ES-I3 (cell line): ENCODE measurements around the gene TNFRSF1B.
A peak's percentile ranks its signal among the peaks of the same experiment; 100 is the strongest.
"Not testable (repeated sequence)": the region's sequence is repeated elsewhere in the genome, so short reads cannot be mapped to it uniquely, and the experiment has no call there.

ENCODE experiments used
- H3K36me3 ChIP-seq: 2 replicates; pipeline ENCODE4 v1.6.1; 2013; ENCODE audit warnings: mild to moderate bottlenecking, low read length, control low read depth, moderate library complexity; ENCODE audit not compliant: insufficient read depth
- H3K4me1 ChIP-seq: 2 replicates; pipeline ENCODE4 v1.6.1; 2013; ENCODE audit warnings: mild to moderate bottlenecking, control low read depth, low read length; ENCODE audit not compliant: insufficient read depth
- H3K9ac ChIP-seq: 2 replicates; pipeline ENCODE4 v1.6.1; 2013; ENCODE audit warnings: low read depth, mild to moderate bottlenecking, low read length, moderate library complexity
- H3K9me3 ChIP-seq: 2 replicates; pipeline ENCODE4 v1.6.1; 2013; ENCODE audit warnings: mild to moderate bottlenecking, low read length, moderate library complexity; ENCODE audit not compliant: control insufficient read depth, insufficient read depth

The TNFRSF1B gene

DNA sequence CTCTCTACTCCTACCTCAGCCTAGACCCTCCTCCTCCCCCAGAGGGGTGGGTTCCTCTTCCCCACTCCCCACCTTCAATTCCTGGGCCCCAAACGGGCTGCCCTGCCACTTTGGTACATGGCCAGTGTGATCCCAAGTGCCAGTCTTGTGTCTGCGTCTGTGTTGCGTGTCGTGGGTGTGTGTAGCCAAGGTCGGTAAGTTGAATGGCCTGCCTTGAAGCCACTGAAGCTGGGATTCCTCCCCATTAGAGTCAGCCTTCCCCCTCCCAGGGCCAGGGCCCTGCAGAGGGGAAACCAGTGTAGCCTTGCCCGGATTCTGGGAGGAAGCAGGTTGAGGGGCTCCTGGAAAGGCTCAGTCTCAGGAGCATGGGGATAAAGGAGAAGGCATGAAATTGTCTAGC lies 41.5 kb downstream of the TNFRSF1B start:
- Histone ChIP-seq H3K36me3 (no peaks in the 10 kb centered on the region), H3K4me1 (peaks cover 12% of the 10 kb centered on the region; the same call in 1 of the 2 replicates), H3K9me3 (no peaks in the 10 kb centered on the region), H3K9ac (no peak overlapping the region)

DNA sequence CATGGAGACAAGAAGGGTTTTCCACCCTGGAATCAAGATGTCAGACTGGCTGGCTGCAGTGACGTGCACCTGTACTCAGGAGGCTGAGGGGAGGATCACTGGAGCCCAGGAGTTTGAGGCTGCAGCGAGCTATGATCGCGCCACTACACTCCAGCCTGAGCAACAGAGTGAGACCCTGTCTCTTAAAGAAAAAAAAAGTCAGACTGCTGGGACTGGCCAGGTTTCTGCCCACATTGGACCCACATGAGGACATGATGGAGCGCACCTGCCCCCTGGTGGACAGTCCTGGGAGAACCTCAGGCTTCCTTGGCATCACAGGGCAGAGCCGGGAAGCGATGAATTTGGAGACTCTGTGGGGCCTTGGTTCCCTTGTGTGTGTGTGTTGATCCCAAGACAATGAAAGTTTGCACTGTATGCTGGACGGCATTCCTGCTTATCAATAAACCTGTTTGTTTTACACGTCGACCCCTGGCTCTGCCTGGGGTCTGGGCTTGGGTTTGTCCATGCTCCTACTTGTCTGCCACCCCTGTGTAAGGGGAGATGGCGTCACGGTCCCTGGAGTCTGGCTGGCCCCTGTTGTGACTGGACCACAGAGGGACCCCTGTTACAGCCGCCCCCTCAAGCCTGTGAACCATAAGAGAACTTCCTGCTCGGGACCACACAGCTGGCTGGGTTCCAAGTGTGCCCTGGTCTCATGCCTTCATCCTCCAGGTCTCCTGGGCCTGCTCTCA lies 42.1 kb downstream of the TNFRSF1B start:
- H3K9ac ChIP-seq: no peak overlapping the region
- H3K9me3 ChIP-seq: no peaks in the 10 kb centered on the region
- H3K36me3 ChIP-seq: no peaks in the 10 kb centered on the region
- peaks cover 8% of the 10 kb centered on the region; the same call in 1 of the 2 replicates for H3K4me1 ChIP-seq

DNA sequence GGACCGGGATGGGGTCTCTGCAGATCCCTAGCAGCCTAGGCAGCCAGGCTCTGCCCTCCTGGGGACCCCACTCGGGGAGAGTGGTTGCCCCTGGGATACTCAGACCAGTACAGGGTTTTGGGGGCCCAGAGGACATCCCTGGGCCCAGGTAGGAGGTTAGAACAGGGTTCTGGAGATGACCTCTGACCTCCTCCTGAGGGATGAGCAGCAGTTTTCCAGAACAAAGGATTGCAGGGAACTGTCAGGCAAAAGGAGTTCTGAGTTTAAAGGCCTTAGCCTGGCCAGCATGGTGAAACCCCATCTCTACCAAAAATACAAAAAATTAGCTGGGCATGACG lies 42.7 kb downstream of the TNFRSF1B start:
- Histone ChIP-seq H3K9me3 (no peaks in the 10 kb centered on the region), H3K36me3 (no peaks in the 10 kb centered on the region), H3K4me1 (peaks cover 6% of the 10 kb centered on the region; the same call in 1 of the 2 replicates), H3K9ac (no peak overlapping the region)

DNA sequence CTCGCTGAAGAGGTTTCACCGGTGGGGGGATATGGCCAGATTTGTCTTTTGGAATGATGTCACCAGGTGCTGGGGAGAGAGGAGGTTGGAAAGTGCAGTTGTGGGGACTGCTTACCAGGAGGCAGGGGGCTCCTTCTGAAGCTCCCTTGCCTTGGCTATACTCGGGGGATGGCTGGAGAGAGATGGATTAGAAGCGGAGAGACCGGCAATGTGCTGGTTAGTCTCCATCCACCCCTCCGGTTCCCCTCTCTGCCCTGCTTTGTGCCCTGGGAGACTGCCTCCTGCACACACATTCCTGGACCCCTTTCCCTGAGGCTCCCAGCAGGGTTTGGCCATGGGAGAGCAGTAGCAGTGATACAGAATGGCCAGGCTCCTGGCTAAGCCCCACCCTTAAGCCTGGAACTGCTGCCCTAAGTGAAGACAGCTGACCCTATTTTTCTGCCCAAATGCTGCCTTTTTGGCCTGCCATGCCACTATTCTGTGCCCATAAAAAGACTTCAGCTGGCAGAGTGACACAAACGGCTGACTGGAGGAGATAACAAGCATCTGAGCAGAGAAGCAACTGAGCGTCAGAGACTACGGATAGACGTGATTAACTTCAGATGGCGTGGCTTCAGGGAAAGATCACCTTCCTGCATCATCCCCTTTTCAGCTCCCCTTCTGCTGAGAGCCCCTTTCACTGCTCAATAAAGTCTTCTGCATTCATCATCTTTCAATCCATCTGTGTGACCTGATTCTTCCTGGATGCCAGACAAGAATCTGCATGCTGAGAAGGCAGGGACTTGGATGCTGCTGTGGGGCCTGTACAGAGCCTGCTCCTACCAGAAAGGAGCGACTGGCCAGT lies 48.5 kb downstream of the TNFRSF1B start:
- Histone ChIP-seq H3K36me3 (no peaks in the 10 kb centered on the region), H3K4me1 (no peaks in the 10 kb centered on the region), H3K9me3 (no peaks in the 10 kb centered on the region), H3K9ac (no peak overlapping the region)

DNA sequence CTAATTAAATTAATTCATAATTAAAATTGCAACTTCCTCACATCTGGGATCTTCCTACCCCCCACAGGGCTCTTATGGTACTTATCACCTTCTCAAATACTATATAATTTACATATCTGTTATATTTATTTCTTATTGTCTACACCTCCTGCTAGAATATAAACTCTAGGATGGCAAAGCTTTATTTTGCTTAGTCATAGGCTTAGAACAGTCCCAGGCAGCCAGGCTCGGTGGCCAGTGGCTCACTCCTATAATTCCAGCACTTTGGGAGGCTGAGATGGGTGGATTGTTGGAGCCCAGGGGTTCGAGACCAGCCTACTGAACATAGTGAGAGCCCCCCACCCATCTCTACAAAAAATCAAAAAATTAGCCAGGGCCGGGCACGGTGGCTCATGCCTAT lies 53.0 kb downstream of the TNFRSF1B start:
- Histone ChIP-seq H3K9ac (no peak overlapping the region), H3K9me3 (peaks cover 3% of the 10 kb centered on the region; the same call in 1 of the 2 replicates), H3K4me1 (no peaks in the 10 kb centered on the region), H3K36me3 (no peaks in the 10 kb centered on the region)

DNA sequence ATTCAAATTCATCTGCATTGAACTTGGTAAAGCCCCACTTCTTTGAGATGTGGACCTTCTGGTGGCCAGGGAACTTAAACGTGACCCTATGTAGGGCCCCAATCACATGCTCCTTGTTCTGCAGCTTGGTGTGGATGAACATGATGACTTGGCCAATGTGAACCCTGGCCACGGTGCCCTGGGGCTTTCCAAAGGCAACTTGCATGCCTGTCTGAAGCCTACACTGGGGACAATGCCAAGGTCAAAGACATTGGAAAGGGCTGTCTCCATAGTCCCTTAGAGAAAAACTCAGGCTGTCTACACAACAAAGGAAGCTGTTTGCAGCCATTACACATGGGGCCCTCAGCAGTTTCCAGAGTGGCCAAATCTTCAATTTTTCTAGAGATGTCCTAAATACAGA lies 54.1 kb downstream of the TNFRSF1B start:
- H3K36me3 ChIP-seq: no peaks in the 10 kb centered on the region
- H3K9me3 ChIP-seq: peaks cover 3% of the 10 kb centered on the region; the same call in 1 of the 2 replicates
- H3K4me1 ChIP-seq: no peaks in the 10 kb centered on the region
- no peak overlapping the region for H3K9ac ChIP-seq

DNA sequence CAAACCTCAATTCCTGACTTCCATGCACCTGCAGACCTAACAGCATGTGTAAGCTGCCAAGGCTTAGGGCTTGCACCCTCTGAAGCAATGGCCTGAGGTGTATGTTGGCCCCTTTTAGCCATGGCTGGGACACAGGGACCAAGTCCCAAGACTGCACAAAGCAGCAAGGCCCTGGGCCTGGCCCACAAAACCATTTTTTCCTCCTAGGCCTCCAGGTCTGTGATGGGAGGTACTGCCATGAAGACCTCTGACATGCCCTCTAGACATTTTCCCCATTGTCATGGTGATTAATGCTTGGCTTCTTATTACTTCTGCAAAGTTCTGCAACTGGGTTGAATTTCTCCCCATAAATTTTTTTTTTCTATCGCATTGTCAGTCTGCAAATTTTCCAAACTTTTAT lies 55.9 kb downstream of the TNFRSF1B start:
- H3K4me1 ChIP-seq, H3K9ac ChIP-seq, H3K36me3 ChIP-seq, H3K9me3 ChIP-seq: not testable (repeated sequence)

DNA sequence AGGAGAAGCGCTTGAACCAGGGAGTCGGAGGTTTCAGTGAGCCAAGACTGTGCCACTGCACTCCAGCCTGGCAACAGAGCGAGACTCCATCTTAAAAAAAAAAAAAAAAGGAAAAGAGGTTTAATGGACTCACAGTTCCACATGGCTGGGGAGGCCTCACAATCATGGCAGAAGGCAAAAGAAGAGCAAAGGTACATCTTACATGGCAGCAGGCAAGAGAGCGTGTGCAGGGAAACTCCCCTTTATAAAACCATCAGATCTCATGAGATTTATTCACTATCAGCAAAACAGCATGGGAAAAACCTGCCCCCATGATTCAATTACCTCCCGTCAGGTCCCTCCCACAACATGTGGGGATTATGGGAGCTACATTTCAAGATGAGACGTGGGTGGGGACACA lies 57.3 kb downstream of the TNFRSF1B start:
- not testable (repeated sequence) for H3K9ac ChIP-seq, H3K36me3 ChIP-seq, H3K9me3 ChIP-seq

DNA sequence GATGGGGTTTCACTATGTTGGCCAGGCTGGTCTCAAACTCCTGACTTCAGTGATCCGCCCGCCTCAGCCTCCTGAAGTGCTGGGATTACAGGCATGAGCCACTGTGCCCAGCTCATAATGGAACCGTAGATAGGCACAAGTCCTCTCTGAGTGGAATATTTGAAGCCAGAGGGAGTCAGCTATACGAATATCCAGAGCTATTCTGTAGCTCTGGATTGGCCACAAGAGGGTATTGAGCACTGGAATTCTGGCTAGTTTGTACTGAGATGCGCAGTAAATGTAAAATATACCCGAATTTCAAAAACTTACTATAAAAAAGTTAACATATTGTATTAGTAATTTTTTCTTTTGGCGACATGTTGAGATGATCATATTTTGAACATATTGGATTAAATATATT lies 62.2 kb downstream of the TNFRSF1B start:
- H3K36me3 ChIP-seq: no peaks in the 10 kb centered on the region
- peaks cover 5% of the 10 kb centered on the region; the same call in 1 of the 2 replicates for H3K4me1 ChIP-seq
- no peaks in the 10 kb centered on the region for H3K9me3 ChIP-seq
- H3K9ac ChIP-seq: no peak overlapping the region

More for the DNA sequence above, 57.3 kb downstream of the TNFRSF1B start:
- H3K4me1 ChIP-seq: not testable (repeated sequence)

DNA sequence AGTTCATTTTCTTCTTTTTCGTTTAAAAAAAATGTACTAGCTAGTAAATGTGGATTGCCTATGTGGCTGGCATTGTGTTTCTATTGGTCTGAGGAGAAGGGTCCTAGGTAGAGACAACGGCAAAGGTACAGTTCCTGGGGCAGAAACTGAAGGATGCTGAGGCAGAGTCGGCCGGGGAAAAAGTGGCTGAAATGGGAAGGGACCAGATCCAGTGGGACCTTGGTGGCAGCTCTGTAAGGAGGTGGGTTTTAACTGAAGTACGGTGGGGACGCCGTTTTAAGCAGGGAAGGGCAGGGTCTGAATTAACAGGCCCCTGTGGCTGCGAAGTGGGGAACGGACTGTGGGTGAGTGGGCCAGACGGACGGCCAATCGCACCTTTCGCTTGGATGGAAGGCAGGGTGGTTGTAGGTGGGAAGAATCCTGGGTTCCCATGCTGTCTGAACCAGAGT lies 62.6 kb downstream of the TNFRSF1B start:
- Histone ChIP-seq H3K9me3 (no peaks in the 10 kb centered on the region), H3K4me1 (peaks cover 5% of the 10 kb centered on the region; the same call in 1 of the 2 replicates), H3K9ac (peak overlapping the region; percentile 93; the same call in 1 of the 2 replicates), H3K36me3 (no peaks in the 10 kb centered on the region)

DNA sequence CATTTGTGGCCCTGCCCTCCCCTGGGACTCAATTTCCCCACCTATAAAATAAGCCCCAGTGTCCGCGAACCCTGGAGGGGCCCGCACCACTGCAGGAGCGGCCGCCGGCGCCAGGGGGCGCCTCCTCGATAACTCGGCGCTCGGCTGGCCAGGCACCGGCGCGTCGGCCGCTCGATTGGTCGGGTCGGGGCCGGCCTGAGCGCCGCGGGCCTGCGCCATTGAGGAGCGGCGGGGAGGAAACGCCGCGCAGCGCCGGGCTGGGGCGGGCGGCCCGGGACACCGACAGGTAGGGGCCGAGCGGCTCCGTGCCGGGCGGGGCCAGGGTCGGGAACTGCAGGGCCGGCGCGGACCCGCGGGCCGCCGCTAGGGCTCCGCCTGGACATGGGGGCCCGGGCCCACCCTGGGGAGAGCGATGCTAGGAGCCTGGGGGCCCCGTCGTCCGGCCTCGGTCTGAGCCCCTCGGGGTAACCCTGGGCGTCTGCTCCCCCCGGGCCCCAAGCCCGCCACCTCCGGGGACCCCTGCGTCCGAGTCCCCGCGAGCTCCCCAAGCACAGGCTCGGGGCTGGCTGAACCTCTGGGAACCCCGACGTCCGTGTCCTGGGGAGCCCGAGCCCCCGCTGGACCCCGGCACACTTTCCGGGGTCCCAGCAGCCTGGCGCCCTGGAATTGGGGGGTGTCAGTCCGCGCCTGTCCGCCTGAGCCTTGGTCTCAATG lies 63.2 kb downstream of the TNFRSF1B start, which contains the start of gene VPS13D:
Gene VPS13D, plus strand, starts transcription at position 196 of the 714 bp plus-strand sequence. CDS start 4,237 bp downstream, outside the sequence.
- H3K4me1 ChIP-seq: peaks cover 5% of the 10 kb centered on the region; the same call in 1 of the 2 replicates
- H3K9me3 ChIP-seq: no peaks in the 10 kb centered on the region
- peak within 1 kb of the TSS; percentile 93 for H3K9ac ChIP-seq

DNA sequence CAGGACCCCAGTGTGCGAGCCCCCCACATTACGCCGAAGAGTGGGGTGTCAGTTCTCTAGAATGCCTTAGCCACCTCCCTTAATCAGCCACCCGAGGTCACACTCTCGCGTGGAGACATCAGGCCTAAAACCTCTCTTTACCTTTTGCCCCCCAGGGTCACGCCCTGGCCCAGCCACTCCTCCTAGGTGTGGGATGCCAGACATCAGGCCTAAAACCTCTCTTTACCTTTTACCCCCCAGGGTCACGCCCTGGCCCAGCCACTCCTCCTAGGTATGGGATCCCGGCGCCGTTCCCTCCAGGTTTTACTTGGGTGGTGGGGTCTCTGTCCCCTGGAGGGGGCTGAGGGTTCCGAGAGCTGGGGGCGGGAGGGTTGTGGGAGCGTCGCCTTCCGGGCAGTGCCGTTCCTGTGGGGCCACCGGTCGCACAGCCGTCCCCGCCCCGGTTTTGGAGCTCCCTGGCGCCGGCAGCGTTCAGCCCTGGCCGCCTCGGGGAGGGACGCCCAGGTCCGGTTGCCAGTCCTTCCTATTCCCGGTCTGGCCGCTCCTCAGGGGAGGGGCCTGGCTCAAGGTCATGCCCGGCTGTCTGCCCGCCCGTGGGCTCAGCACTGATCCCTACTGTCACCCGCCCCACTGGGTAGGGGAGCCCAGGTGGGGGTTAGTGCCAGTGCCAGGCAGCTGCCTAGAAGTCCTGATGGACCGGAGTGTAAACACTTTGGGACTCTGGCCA lies 63.9 kb downstream of the TNFRSF1B start:
- Histone ChIP-seq H3K36me3 (no peaks in the 10 kb centered on the region), H3K9me3 (no peaks in the 10 kb centered on the region), H3K9ac (peak overlapping the region; percentile 93), H3K4me1 (peaks cover 5% of the 10 kb centered on the region; the same call in 1 of the 2 replicates)

More for the DNA sequence above, 63.2 kb downstream of the TNFRSF1B start, which contains the start of gene VPS13D:
- H3K36me3 ChIP-seq: no peaks in the 10 kb centered on the region

DNA sequence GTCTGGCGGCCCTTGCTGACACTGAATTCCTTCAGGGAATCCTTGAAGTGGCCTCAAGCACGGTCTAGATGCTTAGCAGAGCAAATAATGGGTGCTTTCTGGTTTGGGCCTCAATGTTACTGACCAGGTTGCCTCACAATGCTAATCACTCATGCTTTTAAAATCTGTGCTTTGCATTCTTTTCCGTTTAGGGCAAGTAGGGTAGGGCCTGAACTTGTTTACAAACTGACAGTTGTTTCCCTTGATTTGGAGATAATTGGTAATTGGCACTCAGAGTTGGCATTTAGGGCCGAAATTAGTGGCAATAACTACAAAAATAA lies 64.4 kb downstream of the TNFRSF1B start:
- Histone ChIP-seq H3K4me1 (peaks cover 5% of the 10 kb centered on the region; the same call in 1 of the 2 replicates), H3K9ac (peak overlapping the region; percentile 93; the same call in 1 of the 2 replicates)

DNA sequence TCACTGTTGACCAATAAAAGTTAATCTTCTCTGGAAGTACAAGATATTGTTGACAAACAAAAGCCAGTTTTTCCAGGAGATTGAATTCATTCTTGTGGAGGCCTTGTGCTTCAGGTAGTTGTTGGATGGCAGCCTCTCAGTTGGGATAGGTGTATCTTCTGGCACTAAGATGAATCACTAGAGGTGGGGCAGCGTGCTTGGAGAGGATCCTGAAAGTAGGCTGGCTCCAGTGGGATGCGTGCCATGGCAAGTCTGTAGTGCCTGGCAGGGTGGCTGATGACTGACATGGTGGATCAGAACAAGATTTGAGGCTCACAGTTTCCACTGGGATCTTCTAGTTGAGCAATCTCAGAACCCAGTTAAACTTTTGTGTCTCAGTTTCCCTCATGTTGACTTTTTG lies 65.4 kb downstream of the TNFRSF1B start:
- no peak overlapping the region; the same call in 1 of the 2 replicates for H3K9ac ChIP-seq

More for the DNA sequence above, 64.4 kb downstream of the TNFRSF1B start:
- Histone ChIP-seq H3K36me3 (no peaks in the 10 kb centered on the region), H3K9me3 (no peaks in the 10 kb centered on the region)

More for the DNA sequence above, 65.4 kb downstream of the TNFRSF1B start:
- Histone ChIP-seq H3K9me3 (no peaks in the 10 kb centered on the region), H3K4me1 (peaks cover 5% of the 10 kb centered on the region; the same call in 1 of the 2 replicates), H3K36me3 (no peaks in the 10 kb centered on the region)
